A673 (cell line): Measurements from ENCODE around the gene SH2D4B. TPM values are rescaled to one million over a fixed set of nuclear protein-coding genes. Genes with fewer than 3 reads are reported as not detected.

ENCODE experiments used
- BruUV-seq: library from RNA; stranded (reverse); fragments of 400-500 nt; replicated peaks from 2 replicates; lab custom pipeline; 2021; lab: Mats Ljungman, UMichigan
- CTCF ChIA-PET: fragments of 300-600 bp; sonication (Branson Sonifier 250); formaldehyde crosslinking; loops from one replicate; lab custom pipeline; 2022; ENCODE audit warnings: antibody characterized with exemption; lab: Charles Lee
- POLR2A ChIA-PET: fragments of 300-600 bp; sonication (Branson Sonifier 250); formaldehyde crosslinking; loops from one replicate; lab custom pipeline; 2022; ENCODE audit warnings: antibody characterized with exemption; ENCODE audit not compliant: low non-redundant PET; lab: Charles Lee
- DNase-seq: peaks from one replicate; pipeline ENCODE4 v3.0.0-alpha.2; 2015; ENCODE audit warnings: low spot score
- H3K27ac ChIP-seq: fragments of 200-600 bp; sonication (generic); 2 replicates; pipeline ENCODE4 v1.5.1; 2016; ENCODE audit warnings: mixed run types, low read depth, mild to moderate bottlenecking, mixed read lengths, antibody characterized with exemption, low read length; ENCODE audit not compliant: poor library complexity, severe bottlenecking
- H3K27me3 ChIP-seq: fragments of 200-600 bp; sonication (generic); replicated peaks from 2 replicates; pipeline ENCODE4 v1.6.1; 2017; ENCODE audit warnings: mixed run types, low read depth, mild to moderate bottlenecking, mixed read lengths, antibody characterized with exemption, low read length; ENCODE audit not compliant: insufficient read depth, poor library complexity
- H3K36me3 ChIP-seq: fragments of 200-600 bp; sonication (generic); 2 replicates; pipeline ENCODE4 v1.6.1; 2016; ENCODE audit warnings: mixed run types, mild to moderate bottlenecking, mixed read lengths, antibody characterized with exemption, low read length; ENCODE audit not compliant: insufficient read depth, poor library complexity, severe bottlenecking
- H3K4me1 ChIP-seq: fragments of 200-600 bp; sonication (generic); 2 replicates; pipeline ENCODE4 v1.6.1; 2017; ENCODE audit warnings: mixed run types, mild to moderate bottlenecking, mixed read lengths, antibody characterized with exemption, low read length; ENCODE audit not compliant: insufficient read depth, poor library complexity, severe bottlenecking
- H3K4me3 ChIP-seq: fragments of 200-600 bp; sonication (generic); 2 replicates; pipeline ENCODE4 v1.5.1; 2016; ENCODE audit warnings: low read depth, mixed run types, mild to moderate bottlenecking, mixed read lengths, low read length; ENCODE audit not compliant: poor library complexity, severe bottlenecking
- H3K9me3 ChIP-seq: fragments of 200-600 bp; sonication (generic); 2 replicates; pipeline ENCODE4 v1.6.1; 2016; ENCODE audit warnings: mixed run types, low read depth, mild to moderate bottlenecking, mixed read lengths, antibody characterized with exemption, low read length; ENCODE audit not compliant: poor library complexity, severe bottlenecking
- CTCF ChIP-seq: fragments of 300-800, 200-600 bp; sonication (generic); conservative IDR thresholded peaks from 2 replicates; pipeline ENCODE4 v1.5.1; 2017; ENCODE audit warnings: low read depth, mild to moderate bottlenecking, antibody characterized with exemption, low read length, moderate library complexity, mixed read lengths
- EZH2 ChIP-seq: fragments of 200-600 bp; sonication (generic); IDR thresholded peaks from 2 replicates; pipeline ENCODE4 v1.6.1; 2017; ENCODE audit warnings: borderline replicate concordance, low read depth, mild to moderate bottlenecking, mixed read lengths, antibody characterized with exemption, low read length; ENCODE audit not compliant: poor library complexity, severe bottlenecking
- intact Hi-C: fragments of 100-400 bp; cut with micrococcal nuclease; formaldehyde crosslinking; loops from one replicate; pipeline ENCODE4 v1.10.0; 2022; ENCODE audit not compliant: unreplicated experiment
- total RNA-seq: library from RNA; stranded (reverse); gene quantifications from 2 replicates; pipeline ENCODE4 v1.2.3, GENCODE V29; 2021

SH2D4B gene
- total RNA-seq, 1 experiment from 2014 or later = 0.19 TPM

GRCh38 chr10:80538481-80539185 lies 931 bp downstream of the SH2D4B start:
- no peaks in the 10 kb centered on the region for H3K27me3 ChIP-seq
- intact Hi-C loops = no loop called here
- DNase-seq = no peak
- no peaks in the 10 kb centered on the region for H3K4me1 ChIP-seq
- H3K36me3 ChIP-seq = no peaks in the 10 kb centered on the region
- no peaks in the 10 kb centered on the region for H3K9me3 ChIP-seq
- TF ChIP-seq CTCF (no peak), EZH2 (no peak)
- H3K4me3 ChIP-seq = no peak overlapping the region
- no peak overlapping the region for H3K27ac ChIP-seq
- no TSS peak for BruUV-seq
- ChIA-PET POLR2A (no interaction called here), CTCF (no interaction called here)

- no TSS peak for BruUV-seq
- Histone ChIP-seq H3K4me1 (no peaks in the 10 kb centered on the region), H3K36me3 (no peaks in the 10 kb centered on the region), H3K9me3 (no peaks in the 10 kb centered on the region), H3K27me3 (no peaks in the 10 kb centered on the region), H3K4me3 (no peak overlapping the region), H3K27ac (no peak overlapping the region)
- intact Hi-C loops = no loop called here
- no peak for DNase-seq
- no peak for TF ChIP-seq EZH2
- TF ChIP-seq CTCF = no peak
- POLR2A ChIA-PET = no interaction called here
- CTCF ChIA-PET = no interaction called here
Observed at GRCh38 chr10:80539421-80540031, 1.8 kb downstream of the SH2D4B start.

GRCh38 chr10:80540136-80540535 lies 2.4 kb downstream of the SH2D4B start:
- H3K36me3 ChIP-seq = no peaks in the 10 kb centered on the region
- no peaks in the 10 kb centered on the region for H3K27me3 ChIP-seq
- H3K4me1 ChIP-seq = no peaks in the 10 kb centered on the region
- DNase-seq = no peak
- no peak overlapping the region for H3K27ac ChIP-seq
- no peak overlapping the region for H3K4me3 ChIP-seq
- no peaks in the 10 kb centered on the region for H3K9me3 ChIP-seq
- no peak for TF ChIP-seq CTCF
- TF ChIP-seq EZH2 = no peak
- intact Hi-C loops = no loop called here
- ChIA-PET CTCF (no interaction called here), POLR2A (no interaction called here)
- no TSS peak for BruUV-seq
